HG03135 (cell line): Measurements from ENCODE around the gene CLIC4.

Source experiments
- ATAC-seq: cut with Tn5 transposase; IDR thresholded peaks from one replicate; pipeline ENCODE4 v1.9.1; 2021; ENCODE audit warnings: mild to moderate bottlenecking, moderate library complexity; ENCODE audit not compliant: unreplicated experiment

CLIC4 gene

GRCh38 chr1:24856787-24857506, 111.7 kb downstream of the CLIC4 start:
- ATAC-seq: no peak

GRCh38 chr1:24857507-24858133, 112.4 kb downstream of the CLIC4 start:
- no peak for ATAC-seq

- ATAC-seq: no peak
Observed at GRCh38 chr1:24858277-24858676, 113.0 kb downstream of the CLIC4 start.

- ATAC-seq: no peak
Observed at GRCh38 chr1:24859063-24860010, 114.1 kb downstream of the CLIC4 start.

GRCh38 chr1:24860841-24861240, 115.6 kb downstream of the CLIC4 start:
- no peak for ATAC-seq

GRCh38 chr1:24861821-24862727, 116.8 kb downstream of the CLIC4 start:
- ATAC-seq: no peak

GRCh38 chr1:24862775-24863483, 117.7 kb downstream of the CLIC4 start:
- no peak for ATAC-seq

GRCh38 chr1:24864370-24864777, 119.1 kb downstream of the CLIC4 start:
- no peak for ATAC-seq

- no peak for ATAC-seq
Observed at GRCh38 chr1:24865168-24865567, 119.9 kb downstream of the CLIC4 start.

GRCh38 chr1:24865587-24865986, 120.3 kb downstream of the CLIC4 start:
- no peak for ATAC-seq

GRCh38 chr1:24866211-24867083, 121.2 kb downstream of the CLIC4 start:
- ATAC-seq: no peak

- ATAC-seq: no peak
Observed at GRCh38 chr1:24867084-24867870, 122.0 kb downstream of the CLIC4 start.

- ATAC-seq: no peak
Observed at GRCh38 chr1:24868016-24868875, 123.0 kb downstream of the CLIC4 start.

GRCh38 chr1:24870551-24871195, 125.4 kb downstream of the CLIC4 start:
- ATAC-seq: no peak

- no peak for ATAC-seq
Observed at GRCh38 chr1:24871306-24871901, 126.2 kb downstream of the CLIC4 start.
